IPS-NIHi7 (cell line): Measurements from ENCODE around the gene EP400.

Experiments
- DNase-seq: peaks from one replicate; pipeline ENCODE4 v3.0.0; 2012; ENCODE audit warnings: mixed read lengths; ENCODE audit errors: extremely low spot score

The EP400 gene

DNA sequence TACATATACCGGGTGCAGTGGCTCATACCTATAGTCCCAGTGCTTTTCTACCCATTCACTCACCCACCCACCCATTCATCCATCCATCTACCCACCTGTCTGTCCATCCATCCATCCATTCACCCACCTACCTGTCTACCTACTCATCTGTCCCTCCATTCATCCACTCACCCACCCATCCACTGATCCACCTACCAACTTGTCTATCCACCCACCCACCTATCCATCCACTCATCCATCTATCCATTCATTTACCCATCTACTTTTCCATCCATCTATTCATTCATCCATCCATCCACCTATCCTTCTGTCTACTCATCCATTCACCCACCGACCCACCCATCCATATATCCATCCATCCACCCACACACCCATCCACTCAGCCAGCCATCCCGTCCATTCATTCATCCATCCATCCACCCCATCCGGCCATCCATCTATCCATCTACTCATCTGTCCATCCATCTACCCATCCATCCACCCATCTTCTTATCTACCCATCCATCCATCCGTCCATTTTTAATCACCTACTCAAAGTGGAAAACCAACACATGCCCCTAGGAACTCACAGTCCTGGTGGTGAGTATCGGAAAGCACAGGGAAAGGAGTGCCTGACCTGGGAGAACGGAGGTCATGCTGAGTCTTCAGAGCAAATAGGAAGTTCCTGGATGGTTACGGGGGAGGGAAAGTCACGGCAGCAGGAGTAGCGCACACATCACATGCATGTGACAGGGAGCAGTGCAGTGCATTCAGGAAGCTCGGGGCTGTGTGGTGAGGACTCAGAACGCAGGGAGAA, 174.4 kb downstream of the EP400 start:
- no peak for DNase-seq

DNA sequence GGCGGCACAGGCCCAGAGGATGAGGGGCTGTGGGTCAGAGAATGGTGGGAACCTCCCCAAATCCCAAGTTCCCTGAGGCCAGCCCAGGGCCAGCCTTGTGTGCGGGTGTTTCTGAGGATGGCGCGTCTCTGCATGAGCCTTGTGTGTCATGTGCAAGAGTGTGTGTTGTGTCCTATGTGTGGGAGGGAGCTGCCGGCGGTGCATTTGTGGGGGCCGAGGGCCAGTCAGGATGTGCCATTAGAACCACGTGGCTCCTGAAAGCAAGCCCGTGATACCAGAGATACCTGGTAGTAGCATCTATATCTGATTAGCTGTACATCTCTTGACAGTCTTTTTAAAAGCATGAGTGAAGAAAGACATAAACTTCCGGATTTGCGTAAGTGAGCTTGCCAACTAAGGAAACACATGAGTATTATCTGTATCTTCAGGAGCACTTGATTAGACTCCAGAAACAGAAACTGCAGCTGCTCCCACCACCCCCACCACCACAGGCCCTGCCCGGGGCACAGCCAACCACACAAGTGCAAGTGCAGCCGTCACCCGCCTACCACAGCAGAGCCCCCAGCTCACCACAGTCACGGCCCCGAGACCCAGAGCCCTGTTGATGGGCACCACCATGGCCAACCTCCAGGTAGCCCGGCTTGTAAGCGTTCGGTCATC, 175.2 kb downstream of the EP400 start:
- no peak for DNase-seq

- no peak for DNase-seq
Measured at GRCh38 chr12:132125736-132126135, 176.0 kb downstream of the EP400 start.

DNA sequence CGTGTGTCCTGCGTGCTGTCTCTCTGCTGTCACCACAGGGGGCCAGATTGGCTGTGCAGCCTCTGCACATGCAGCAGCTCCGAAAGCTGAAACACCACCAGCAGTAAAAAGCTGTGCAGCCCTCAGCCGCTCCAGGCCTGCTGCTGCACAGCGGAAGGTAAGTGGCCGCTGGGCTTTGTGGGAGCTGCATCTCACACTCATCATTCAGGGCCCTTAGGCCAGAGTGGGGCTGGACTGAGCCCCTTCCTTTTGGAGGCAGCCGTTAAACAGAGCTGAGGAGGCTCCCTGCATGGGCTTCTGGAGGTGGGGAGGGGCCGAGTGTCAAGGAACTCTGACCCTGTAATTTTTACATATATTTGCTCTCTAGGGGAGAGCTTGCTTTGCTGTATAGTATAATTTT, 177.3 kb downstream of the EP400 start:
- no peak for DNase-seq

- no peak for DNase-seq
Measured at GRCh38 chr12:132129007-132129406, 179.3 kb downstream of the EP400 start.

DNA sequence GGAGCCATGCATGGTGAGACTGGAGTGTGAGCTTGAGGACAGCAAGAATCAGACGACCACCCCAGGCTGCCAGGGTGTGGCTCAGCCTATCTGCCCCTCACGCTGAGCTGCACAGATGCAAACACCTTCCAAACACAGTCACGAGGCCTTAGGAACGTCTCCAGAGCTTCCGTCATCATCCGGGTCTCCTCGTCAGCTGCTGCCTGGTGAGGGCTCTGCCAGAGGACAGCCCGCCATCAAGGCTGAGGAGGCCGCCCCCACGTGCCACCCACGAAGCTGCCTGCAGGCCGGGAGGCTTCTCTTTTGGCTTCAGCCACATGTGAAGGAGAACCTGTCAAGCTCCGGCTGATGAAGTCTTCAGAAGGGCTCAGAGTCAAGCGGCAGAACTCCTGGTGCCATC, 180.9 kb downstream of the EP400 start:
- no peak for DNase-seq
